GM21825 (cell line): ENCODE data around the gene HIP1.
"Not testable (repeated sequence)": the region's sequence is repeated elsewhere in the genome, so short reads cannot be mapped to it uniquely, and the experiment has no call there.

Experiments
- ATAC-seq: cut with Tn5 transposase; IDR thresholded peaks from one replicate; pipeline ENCODE4 v1.9.1; 2021; ENCODE audit warnings: mild to moderate bottlenecking, moderate library complexity; ENCODE audit not compliant: unreplicated experiment

The HIP1 gene

GRCh38 chr7:75646571-75647102 lies 92.1 kb downstream of the HIP1 start:
- ATAC-seq, result no peak

- no peak for ATAC-seq
Measured at GRCh38 chr7:75645570-75645969, 93.2 kb downstream of the HIP1 start.

- ATAC-seq, result no peak
Measured at GRCh38 chr7:75644589-75644988, 94.2 kb downstream of the HIP1 start.

- no peak for ATAC-seq
Measured at GRCh38 chr7:75642810-75643486, 95.8 kb downstream of the HIP1 start.

GRCh38 chr7:75640201-75640600 lies 98.5 kb downstream of the HIP1 start:
- no peak for ATAC-seq

- no peak for ATAC-seq
Measured at GRCh38 chr7:75639886-75640190, 98.9 kb downstream of the HIP1 start.

- no peak for ATAC-seq
Measured at GRCh38 chr7:75639071-75639885, 99.5 kb downstream of the HIP1 start.

GRCh38 chr7:75638594-75639070 lies 100.1 kb downstream of the HIP1 start:
- no peak for ATAC-seq

GRCh38 chr7:75637854-75638593 lies 100.7 kb downstream of the HIP1 start:
- ATAC-seq, result no peak

- no peak for ATAC-seq
Measured at GRCh38 chr7:75635036-75635435, 103.7 kb downstream of the HIP1 start.

- ATAC-seq, result not testable (repeated sequence)
Measured at GRCh38 chr7:75632587-75632986, 106.2 kb downstream of the HIP1 start.

- no peak for ATAC-seq
Measured at GRCh38 chr7:75631711-75632110, 107.0 kb downstream of the HIP1 start.

GRCh38 chr7:75630549-75630948 lies 108.2 kb downstream of the HIP1 start:
- ATAC-seq, result no peak

- ATAC-seq, result no peak
Measured at GRCh38 chr7:75629044-75629443, 109.7 kb downstream of the HIP1 start.

GRCh38 chr7:75628055-75628454 lies 110.7 kb downstream of the HIP1 start:
- ATAC-seq, result no peak

GRCh38 chr7:75626954-75627353 lies 111.8 kb downstream of the HIP1 start:
- no peak for ATAC-seq

- no peak for ATAC-seq
Measured at GRCh38 chr7:75625868-75626267, 112.9 kb downstream of the HIP1 start.

GRCh38 chr7:75624134-75624832 lies 114.5 kb downstream of the HIP1 start:
- no peak for ATAC-seq

GRCh38 chr7:75623390-75624133 lies 115.2 kb downstream of the HIP1 start:
- no peak for ATAC-seq

GRCh38 chr7:75621124-75621523 lies 117.6 kb downstream of the HIP1 start:
- no peak for ATAC-seq
